GM19238 (cell line): ENCODE data around the gene INSC.
A peak's percentile ranks its signal among the peaks of the same experiment; 100 is the strongest.

Source experiments
- DNase-seq: peaks from one replicate; pipeline ENCODE4 v3.0.0; 2011; ENCODE audit warnings: low spot score; ENCODE audit not compliant: insufficient read length

Gene INSC

DNA sequence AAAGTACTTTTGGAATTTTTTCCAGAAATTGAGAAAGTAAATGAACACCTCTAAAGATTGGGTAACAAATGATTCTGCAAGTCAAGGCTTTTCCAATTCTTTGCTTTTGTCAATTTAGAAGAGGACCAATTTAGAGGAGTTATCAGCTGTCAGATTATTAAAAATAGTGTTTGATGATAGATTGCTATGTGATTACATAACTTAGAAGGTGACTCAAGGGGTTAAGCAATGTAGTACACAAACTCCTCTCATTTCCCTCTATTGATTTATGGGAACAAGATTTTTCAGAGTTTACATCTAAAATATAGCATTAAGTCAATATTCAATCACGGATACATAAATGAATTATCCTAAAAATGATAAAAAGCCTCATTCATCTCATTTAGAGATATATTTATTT, 70.3 kb downstream of the INSC start:
- no peak for DNase-seq

DNA sequence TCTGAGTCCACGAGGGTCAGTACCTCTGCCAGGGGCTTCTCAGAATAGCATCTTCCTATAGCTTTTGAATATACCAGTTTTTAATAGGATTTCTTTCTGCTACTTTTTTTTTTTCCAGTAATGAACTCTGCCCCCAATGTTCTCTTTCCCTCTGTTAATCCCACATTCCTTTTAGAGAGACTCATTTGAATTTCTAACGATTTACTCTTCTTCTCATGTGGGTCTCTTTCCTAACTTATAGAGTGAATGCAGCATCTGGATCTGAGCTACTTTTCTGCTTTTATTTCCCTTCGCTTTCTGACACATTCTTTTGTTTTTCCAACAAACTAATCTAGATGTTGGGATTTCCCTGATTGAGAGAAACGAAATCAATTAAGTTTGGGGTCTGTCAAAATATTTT, 71.4 kb downstream of the INSC start:
- no peak for DNase-seq

GRCh38 chr11:15189189-15189588, 74.5 kb downstream of the INSC start:
- DNase-seq = no peak

DNA sequence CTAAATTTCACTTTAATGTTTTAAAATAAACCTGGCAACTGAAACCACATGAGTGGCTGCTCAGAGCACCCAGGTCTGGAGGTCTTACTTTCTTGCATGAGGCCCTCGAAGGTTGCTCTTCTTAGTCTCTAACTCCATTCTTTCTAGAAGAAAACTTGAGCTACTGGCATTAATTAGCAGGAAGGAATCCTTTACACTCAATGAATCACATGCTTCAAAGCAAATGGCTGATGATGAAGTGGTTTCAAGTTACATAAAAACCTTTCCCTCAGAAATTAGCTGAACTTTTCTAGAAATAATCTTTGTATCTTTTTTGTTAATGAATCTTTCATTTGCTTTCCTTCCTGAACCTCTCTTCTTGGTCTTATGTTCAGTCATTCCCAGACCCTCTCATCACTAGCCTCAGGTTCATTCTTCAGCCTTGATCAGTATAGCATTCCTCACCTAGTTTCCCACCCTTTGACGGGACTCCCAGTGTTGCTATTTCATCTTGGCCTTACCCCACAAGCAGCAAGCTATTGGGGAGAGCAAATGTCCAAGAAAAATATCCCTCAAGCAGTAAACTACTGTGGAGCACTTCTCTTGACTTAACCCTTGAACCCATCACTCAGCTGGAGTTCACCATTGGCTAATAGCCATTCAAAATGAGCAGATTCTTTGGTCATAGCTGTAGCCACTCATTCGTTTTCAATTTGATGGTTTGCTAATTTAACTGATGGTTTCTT, 75.1 kb downstream of the INSC start:
- no peak for DNase-seq

GRCh38 chr11:15190611-15191010, 75.9 kb downstream of the INSC start:
- DNase-seq = no peak

- no peak for DNase-seq
These were observed 77.4 kb downstream of the INSC start for GRCh38 chr11:15192005-15192556.

- no peak for DNase-seq
These were observed 80.1 kb downstream of the INSC start for GRCh38 chr11:15194671-15195415.

- no peak for DNase-seq
These were observed 80.9 kb downstream of the INSC start for GRCh38 chr11:15195454-15196200.

DNA sequence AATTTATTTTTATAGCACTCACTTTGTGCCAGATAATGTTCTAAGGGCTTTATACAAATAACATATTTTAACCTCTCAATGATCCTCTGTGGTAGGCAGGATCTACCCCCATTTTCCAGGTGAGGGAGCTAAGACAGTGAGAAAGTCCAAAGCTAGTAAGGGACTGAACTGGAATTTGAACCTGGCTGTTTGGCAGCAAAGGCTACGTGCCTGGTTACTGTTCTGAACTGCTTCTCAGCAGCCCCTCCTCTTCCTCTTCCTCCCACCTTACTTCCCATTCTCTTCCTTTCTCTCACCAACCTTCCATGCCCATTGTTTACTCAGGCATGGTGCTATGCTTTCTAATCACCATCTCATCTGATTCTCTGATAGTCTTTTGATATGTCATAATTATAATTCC, 82.0 kb downstream of the INSC start:
- DNase-seq = no peak

DNA sequence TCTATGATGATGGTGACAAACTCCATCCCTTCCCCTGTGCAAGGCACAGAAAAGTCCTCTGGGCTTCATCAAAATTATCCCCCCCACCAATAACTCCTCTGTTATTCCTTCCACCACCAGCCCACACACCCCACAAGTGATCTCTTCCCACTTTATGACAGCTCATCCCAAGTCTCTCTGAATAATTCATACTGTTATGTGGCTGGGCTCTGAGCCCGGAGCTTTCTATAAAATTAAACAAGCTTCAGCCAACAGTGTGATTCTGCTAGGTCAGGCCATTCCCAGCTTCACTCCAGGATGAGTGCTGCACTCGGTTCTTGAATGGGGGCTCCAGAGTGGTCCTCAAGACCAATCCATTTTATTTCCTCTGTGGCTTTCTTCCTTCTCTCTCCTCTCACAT, 83.0 kb downstream of the INSC start:
- no peak for DNase-seq

GRCh38 chr11:15198284-15198683, 83.6 kb downstream of the INSC start:
- DNase-seq = no peak

DNA sequence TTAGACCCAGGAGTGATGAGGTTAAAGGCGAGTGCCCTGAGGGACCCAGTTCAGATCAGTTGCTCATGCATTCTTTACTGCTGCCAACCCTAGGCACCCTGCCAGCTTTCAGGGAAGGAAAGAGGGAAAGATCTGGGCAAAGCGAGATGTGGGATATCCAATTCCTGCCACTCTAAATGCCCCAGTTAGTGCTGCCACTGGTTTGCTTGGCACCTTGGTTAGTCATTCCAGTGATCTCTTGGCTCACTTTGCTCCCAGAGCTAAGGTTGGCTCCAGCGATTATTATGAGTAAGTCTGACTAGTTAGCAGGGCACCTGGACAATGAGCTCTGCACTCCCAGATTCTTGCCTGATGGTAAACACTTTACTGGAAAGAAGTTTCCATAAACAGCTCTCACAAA, 85.0 kb downstream of the INSC start:
- DNase-seq = no peak

DNA sequence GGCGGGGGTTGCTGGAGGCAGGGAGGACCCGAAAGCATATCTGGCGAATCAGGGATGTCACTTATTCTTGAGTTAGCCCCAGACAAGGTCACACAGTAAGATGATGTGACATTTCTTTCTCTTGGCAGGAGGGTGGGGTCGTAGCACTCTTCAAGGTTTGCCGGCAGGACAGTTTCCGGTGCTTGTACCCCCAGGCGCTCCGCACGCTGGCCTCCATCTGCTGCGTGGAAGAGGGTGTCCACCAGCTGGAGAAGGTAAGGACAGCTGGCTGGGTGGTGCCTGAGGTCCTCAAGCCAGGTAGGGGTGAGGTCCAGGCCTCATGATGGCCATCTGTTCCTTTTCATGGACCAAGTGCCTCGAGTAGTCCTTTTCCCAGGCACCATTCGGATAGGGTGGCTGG, 86.0 kb downstream of the INSC start:
- no peak for DNase-seq

- no peak for DNase-seq
These were observed 86.9 kb downstream of the INSC start for GRCh38 chr11:15201586-15201985.

DNA sequence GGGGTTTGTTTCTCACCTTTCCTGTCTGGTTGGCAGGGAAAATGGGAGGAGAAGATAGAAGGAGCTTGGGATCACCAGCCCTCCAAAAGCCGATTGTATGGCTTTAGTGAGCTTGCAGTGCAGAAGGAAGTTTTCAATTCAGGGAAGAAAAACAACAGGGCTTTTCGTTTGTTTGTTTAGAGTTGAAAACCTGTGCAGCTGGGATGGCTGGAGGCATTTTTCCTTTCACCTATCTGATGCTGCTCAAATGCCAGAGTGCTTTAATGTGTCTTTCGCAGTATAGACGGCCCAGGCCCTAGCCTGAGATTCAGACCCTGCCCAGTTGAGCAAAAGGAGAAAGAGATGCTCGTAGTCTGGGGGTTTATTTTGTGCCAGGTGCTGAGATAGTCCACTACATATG, 87.9 kb downstream of the INSC start:
- DNase-seq = no peak

DNA sequence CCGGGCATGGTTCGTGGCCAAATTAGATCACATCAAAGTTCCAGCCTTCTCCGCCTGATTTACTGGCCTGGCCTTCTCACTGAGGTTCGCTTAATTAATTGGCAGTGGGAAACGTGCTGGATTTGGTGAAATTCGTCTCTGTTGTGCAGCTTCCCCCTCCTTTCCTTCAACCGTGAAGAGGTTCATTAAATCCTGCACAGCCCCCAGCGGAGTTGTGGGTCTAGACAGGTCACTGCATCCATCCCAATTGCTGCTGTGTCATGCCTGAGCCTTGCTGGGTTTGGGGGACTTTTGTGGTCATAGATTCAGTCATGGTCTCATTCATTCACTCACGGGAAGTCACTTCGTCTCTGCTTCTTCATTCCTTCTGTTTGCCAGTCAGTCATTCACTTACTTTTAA, 90.0 kb downstream of the INSC start:
- no peak for DNase-seq

GRCh38 chr11:15206791-15207190, 92.1 kb downstream of the INSC start:
- DNase-seq = no peak

- peak; percentile 80 for DNase-seq
These were observed 93.9 kb downstream of the INSC start for GRCh38 chr11:15208378-15209222.

DNA sequence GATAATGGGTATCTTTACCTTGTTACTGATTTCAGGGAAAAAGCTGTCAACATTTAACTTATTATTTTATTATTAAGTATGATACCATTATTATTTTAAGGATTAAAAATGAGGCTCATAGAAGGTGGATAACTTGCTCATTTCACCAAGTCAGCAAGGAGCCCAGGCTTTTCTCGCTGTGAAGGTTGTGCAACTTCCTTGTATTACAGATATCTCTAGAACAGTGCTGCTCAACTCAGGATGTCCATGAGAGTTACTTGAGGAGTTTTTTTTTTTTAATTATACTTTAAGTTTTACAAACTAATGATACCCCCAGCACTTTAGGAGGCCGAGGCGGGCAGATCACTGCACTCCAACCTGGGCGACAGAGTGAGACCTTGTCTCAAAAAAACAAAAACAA, 98.2 kb downstream of the INSC start:
- no peak for DNase-seq

DNA sequence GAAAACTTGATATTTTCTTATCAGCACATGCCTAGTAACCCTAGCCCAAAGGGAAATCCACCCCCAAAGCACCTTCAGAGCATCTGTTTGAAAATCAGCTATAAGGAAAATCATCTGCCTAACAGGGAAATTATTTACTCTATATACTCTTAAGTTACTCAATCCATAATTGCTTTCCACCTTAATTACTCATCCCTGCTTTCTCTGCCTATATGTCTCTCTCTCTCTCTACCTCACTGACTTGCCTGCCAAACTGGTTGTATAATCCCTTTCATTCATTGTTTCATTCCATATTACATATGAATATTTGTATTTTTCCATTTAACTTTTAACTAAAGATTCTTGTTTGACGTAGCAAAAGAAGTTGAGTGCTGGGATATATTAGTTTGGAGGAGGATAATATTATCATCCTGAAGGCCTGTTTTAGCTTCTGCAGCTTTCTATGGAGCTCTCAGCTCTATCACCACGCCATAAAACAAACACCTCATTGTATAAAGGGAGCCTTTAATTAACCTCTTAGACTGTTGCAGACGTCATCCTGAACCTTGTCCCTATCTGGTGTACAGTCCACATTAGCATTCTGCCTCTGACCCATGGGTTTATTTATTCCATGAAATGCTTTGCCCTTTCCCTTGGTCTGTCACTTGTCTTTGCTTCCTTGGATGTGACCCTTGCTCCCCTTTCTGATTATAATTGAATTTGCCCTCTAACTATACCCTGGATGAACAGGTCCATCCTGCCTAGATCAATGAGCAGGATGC, 98.9 kb downstream of the INSC start:
- DNase-seq = no peak
